Stimulated activated CD8-positive, alpha-beta memory T cell treated with anti-CD3 and anti-CD28 coated beads, Interleukin-2, amount 100 ng/mL, for 1 hour (primary cell): ENCODE results near the gene PLA2G12B.
"Not testable (repeated sequence)": the region's sequence is repeated elsewhere in the genome, so short reads cannot be mapped to it uniquely, and the experiment has no call there.

Source experiments
- DNase-seq, 2 donors: peaks; one replicate each; pipeline ENCODE4 v3.0.0-alpha.2; 2020; ENCODE audit warnings: low read depth in 2 of 2

Gene PLA2G12B

GRCh38 chr10:72954596-72955554, at the start of gene PLA2G12B:
PLA2G12B (minus strand) TSS chr10:72954806; CDS start chr10:72954685, 121 bp downstream.
- no peak for DNase-seq

- DNase-seq: no peak
Measured at GRCh38 chr10:73003822-73004221, 49.2 kb upstream of the PLA2G12B start.

- DNase-seq: no peak
Measured at GRCh38 chr10:73000973-73001372, 46.4 kb upstream of the PLA2G12B start.

- DNase-seq: no peak
Measured at GRCh38 chr10:72997099-72997498, 42.5 kb upstream of the PLA2G12B start.

- not testable (repeated sequence) for DNase-seq
Measured at GRCh38 chr10:72995459-72995858, 40.9 kb upstream of the PLA2G12B start.

GRCh38 chr10:72989771-72990170, 35.2 kb upstream of the PLA2G12B start:
- not testable (repeated sequence) for DNase-seq

GRCh38 chr10:72984618-72985017, 30.0 kb upstream of the PLA2G12B start:
- not testable (repeated sequence) for DNase-seq

- no peak for DNase-seq
Measured at GRCh38 chr10:72981882-72982529, 27.4 kb upstream of the PLA2G12B start.

- DNase-seq: no peak
Measured at GRCh38 chr10:72981028-72981881, 26.6 kb upstream of the PLA2G12B start.

GRCh38 chr10:72980348-72980747, 25.7 kb upstream of the PLA2G12B start:
- no peak for DNase-seq

- DNase-seq: no peak
Measured at GRCh38 chr10:72979709-72980108, 25.1 kb upstream of the PLA2G12B start.

- DNase-seq: no peak
Measured at GRCh38 chr10:72976886-72977285, 22.3 kb upstream of the PLA2G12B start.

- no peak for DNase-seq
Measured at GRCh38 chr10:72956001-72956400, 1.4 kb upstream of the PLA2G12B start.

GRCh38 chr10:72954230-72954595, 393 bp downstream of the PLA2G12B start:
- DNase-seq: no peak

GRCh38 chr10:72953687-72954086, 919 bp downstream of the PLA2G12B start:
- DNase-seq: no peak

GRCh38 chr10:72952642-72953158, 1.9 kb downstream of the PLA2G12B start:
- DNase-seq: no peak

GRCh38 chr10:72952189-72952588, 2.4 kb downstream of the PLA2G12B start:
- no peak for DNase-seq

GRCh38 chr10:72951760-72952159, 2.8 kb downstream of the PLA2G12B start:
- DNase-seq: no peak

- no peak for DNase-seq
Measured at GRCh38 chr10:72948762-72949161, 5.8 kb downstream of the PLA2G12B start.

GRCh38 chr10:72946963-72947362, 7.6 kb downstream of the PLA2G12B start:
- DNase-seq: no peak

GRCh38 chr10:72943498-72944234, 10.9 kb downstream of the PLA2G12B start:
- DNase-seq: no peak
